Ishikawa (cell line): ENCODE measurements around the gene IGFALS.

Source experiments
- CREB1 ChIP-seq: IDR thresholded peaks from 2 replicates; pipeline ENCODE4 v1.6.1; 2012; ENCODE audit warnings: low read depth
- EGR1 ChIP-seq: IDR thresholded peaks from 2 replicates; pipeline ENCODE4 v1.6.1; 2012
- EP300 ChIP-seq: IDR thresholded peaks from 2 replicates; pipeline ENCODE4 v1.6.1; 2012; ENCODE audit warnings: borderline replicate concordance
- MAX ChIP-seq: IDR thresholded peaks from 2 replicates; pipeline ENCODE4 v1.6.1; 2012
- NFIC ChIP-seq: IDR thresholded peaks from 2 replicates; pipeline ENCODE4 v1.6.1; 2012
- RAD21 ChIP-seq: IDR thresholded peaks from 2 replicates; pipeline ENCODE4 v1.6.1; 2012; ENCODE audit warnings: low read depth
- REST ChIP-seq: IDR thresholded peaks from 2 replicates; pipeline ENCODE4 v1.6.1; 2012; ENCODE audit warnings: low read depth, mild to moderate bottlenecking
- TEAD4 ChIP-seq: IDR thresholded peaks from 2 replicates; pipeline ENCODE4 v1.6.1; 2012
- USF1 ChIP-seq: IDR thresholded peaks from 2 replicates; pipeline ENCODE4 v1.6.1; 2012
- YY1 ChIP-seq: IDR thresholded peaks from 2 replicates; pipeline ENCODE4 v1.6.1; 2012; ENCODE audit warnings: low read depth
- ZBTB7A ChIP-seq: IDR thresholded peaks from 2 replicates; pipeline ENCODE4 v1.6.1; 2012; ENCODE audit warnings: low read depth

GRCh38 chr16:1745181-1745899, 48.2 kb downstream of the IGFALS start:
- TF ChIP-seq REST, result no peak
- no peak for TF ChIP-seq MAX
- no peak for TF ChIP-seq YY1
- no peak for TF ChIP-seq NFIC
- no peak for TF ChIP-seq RAD21
- no peak for TF ChIP-seq EGR1
- TF ChIP-seq EP300, result no peak
- TF ChIP-seq TEAD4, result no peak
- no peak for TF ChIP-seq ZBTB7A
- TF ChIP-seq USF1, result no peak
- no peak for TF ChIP-seq CREB1
